Fibroblast of the aortic adventitia (primary cell): ENCODE measurements around the gene MRPL23. TPM values are rescaled to one million over a fixed set of nuclear protein-coding genes. Genes with fewer than 3 reads are reported as not detected.

Experiments
- DNase-seq: peaks from one replicate; pipeline ENCODE4 v3.0.0-alpha.2; 2010; ENCODE audit warnings: low read depth
- H3K4me3 ChIP-seq: 2 replicates; pipeline ENCODE4 v1.5.1; 2011; ENCODE audit warnings: low read depth, mild to moderate bottlenecking, control low read depth, low read length, moderate library complexity
- total RNA-seq: library from RNA; depleted of rRNA; stranded (reverse); fragments of >200 nt; gene quantifications from 2 replicates; pipeline ENCODE4 v1.2.3, GENCODE V29; 2012; ENCODE audit warnings: low replicate concordance
- TF ChIP-seq, protein P1 (sequence below): IDR thresholded peaks from 2 replicates; pipeline ENCODE4 v1.5.1; 2011; ENCODE audit warnings: mild to moderate bottlenecking, low read length, control low read depth, inconsistent platforms; ENCODE audit not compliant: insufficient read depth

The MRPL23 gene
- total RNA-seq, 1 donor: 84.3 TPM

DNA sequence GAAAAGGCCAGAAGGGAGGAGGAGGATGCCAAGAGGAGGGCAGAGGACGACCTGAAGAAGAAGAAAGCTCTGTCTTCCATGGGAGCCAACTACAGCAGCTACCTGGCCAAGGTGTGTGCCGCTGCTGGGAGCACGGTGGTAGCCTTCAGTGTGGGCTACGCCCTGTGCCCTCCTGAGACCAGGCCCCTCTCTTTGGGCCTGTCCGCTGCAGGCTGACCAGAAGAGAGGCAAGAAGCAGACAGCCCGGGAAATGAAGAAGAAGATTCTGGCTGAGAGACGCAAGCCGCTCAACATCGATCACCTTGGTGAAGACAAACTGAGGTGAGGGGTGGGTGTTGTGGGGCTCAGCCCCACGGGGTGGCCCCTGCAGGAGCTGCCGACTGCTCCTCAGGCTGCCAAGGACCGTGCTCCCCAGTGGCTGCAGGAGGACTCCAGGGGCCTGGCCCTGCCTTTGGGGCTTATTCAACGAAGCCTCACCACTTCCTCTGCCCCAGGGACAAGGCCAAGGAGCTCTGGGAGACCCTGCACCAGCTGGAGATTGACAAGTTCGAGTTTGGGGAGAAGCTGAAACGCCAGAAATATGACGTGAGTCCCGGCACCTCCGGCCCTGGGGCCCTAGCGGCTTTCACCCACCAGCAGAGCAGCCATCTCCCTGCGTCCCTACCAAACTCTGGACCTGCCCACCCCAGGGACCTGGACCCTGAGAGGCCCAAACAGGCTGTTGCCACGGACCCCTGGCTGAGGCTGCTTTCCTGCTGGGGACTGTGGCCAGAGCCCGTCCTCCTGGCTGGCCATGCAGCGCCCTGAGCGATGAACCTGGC lies 12.6 kb upstream of the MRPL23 start:
- TF ChIP-seq, protein P1, sequence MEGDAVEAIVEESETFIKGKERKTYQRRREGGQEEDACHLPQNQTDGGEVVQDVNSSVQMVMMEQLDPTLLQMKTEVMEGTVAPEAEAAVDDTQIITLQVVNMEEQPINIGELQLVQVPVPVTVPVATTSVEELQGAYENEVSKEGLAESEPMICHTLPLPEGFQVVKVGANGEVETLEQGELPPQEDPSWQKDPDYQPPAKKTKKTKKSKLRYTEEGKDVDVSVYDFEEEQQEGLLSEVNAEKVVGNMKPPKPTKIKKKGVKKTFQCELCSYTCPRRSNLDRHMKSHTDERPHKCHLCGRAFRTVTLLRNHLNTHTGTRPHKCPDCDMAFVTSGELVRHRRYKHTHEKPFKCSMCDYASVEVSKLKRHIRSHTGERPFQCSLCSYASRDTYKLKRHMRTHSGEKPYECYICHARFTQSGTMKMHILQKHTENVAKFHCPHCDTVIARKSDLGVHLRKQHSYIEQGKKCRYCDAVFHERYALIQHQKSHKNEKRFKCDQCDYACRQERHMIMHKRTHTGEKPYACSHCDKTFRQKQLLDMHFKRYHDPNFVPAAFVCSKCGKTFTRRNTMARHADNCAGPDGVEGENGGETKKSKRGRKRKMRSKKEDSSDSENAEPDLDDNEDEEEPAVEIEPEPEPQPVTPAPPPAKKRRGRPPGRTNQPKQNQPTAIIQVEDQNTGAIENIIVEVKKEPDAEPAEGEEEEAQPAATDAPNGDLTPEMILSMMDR: no peak
- no peak overlapping the region for H3K4me3 ChIP-seq
- DNase-seq: no peak

DNA sequence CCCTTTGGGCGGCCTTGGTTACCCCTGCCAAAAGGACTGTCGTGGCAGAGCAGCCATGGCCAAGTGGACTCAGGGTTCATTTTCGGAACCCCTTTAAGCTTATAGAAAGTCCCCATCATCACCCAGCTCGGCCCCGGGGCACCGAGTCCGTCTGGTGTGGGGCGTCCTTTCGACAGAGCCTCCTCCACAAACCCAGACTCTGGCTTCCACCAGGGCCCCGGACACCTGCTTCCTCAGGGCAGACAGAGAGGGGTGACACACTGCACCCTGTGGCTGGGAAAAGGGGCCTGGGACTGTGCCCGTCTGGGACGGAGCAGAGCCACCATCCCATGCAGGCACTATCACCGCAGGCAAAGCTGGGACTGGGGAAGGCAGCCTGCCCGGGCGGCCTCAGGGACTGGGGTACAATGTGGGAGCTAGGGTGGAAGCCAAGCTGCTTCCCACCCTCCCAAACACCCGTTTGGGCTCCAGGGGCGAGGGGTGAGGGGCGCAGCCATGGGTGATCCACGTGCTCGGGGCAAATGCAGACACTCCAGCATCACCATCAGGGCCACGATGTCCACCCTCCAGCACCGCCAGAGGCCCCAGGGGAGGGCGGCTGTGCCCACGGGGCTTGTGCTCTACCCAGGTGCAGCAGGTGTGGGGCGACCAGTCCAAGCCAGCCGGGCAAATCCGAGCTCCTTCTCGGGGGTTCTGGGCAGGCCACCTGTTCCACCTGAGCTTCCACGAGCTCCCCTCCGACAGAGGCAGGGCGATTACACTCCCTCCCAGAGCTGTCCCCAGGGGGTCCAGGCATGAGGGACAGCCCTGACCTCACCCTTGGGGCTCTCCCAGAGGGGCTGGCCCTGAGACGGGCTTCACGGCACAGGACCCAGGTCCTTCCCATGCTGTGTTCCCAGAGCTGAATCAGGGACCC lies 11.7 kb upstream of the MRPL23 start:
- DNase-seq: no peak
- TF ChIP-seq, protein P1: no peak
- no peak overlapping the region for H3K4me3 ChIP-seq

DNA sequence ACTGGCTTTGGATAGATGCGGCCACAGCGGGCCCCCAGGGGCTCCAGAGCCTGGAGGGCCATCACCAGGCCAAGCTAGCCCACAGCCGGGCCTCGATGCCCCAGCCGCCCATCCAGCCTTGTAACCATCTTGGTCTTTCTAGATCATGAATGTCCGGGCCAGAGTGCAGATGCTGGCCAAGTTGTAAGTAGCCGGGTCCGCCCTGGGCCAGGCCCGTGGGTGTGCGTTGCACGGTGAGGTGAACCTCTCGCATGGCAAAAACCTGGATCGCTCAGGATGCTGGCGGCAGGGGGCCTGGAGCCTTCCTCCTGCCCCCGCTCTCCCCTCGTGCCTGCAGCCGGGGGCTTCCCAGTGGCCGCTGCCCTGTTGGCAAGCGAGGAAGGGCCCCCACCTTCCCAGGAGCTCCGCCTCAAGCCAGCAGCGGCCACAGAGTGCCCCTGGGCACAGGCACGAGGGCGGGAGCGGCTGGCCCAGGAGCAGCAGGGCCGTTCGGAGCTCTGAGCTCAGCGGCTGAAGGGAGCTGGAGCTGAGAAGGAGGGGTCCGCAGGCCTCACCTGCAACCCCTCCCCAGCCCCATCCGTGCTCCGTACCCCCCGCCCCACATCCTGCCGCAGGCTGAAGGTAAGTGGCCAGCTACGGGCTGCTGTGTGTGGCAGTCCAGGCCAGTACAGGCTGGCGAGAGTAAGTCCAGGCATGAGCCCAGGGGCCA lies 10.9 kb upstream of the MRPL23 start:
- no peak for DNase-seq
- no peak overlapping the region for H3K4me3 ChIP-seq
- TF ChIP-seq, protein P1: no peak

DNA sequence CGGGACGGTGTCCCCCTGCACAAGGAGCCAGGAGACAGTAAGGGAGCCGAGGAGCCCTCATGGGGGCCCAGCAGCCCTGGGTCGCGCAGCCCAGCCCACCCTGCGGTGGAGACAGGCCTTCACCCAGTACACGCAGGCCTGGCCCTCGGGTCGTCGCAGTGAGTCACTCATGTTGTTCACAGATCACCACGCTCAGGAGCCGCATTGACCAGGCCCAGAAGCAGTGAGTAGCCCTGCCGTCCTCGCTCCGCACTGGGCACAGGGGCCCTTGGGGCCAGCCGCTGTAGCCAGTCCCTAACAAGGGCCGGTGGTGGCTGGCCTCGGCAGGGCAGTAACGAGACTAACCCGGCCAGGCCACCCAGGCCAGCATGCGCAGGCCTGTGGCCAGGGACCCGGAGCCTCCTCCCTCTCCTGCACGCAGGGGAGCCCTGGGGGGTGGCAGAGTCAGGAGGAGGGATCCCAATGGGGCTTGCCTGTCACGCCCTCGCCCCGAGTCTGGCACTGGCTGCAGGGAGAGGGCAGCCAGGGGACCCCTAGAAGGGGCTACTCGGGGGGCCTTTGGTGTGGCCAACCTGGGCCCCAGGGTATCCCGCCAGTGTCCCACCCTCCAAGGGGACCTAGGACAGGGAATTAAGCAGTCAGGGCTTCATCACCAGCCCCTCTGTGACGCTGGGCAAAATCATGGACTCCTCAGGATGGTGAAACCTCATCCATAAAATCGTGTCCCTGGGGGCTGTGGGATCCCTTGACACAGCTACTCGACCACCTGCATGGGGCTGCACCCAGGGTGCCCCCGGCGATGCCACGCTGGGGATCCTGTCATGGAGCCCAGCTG lies 10.1 kb upstream of the MRPL23 start:
- TF ChIP-seq, protein P1: no peak
- no peak overlapping the region for H3K4me3 ChIP-seq
- DNase-seq: no peak

DNA sequence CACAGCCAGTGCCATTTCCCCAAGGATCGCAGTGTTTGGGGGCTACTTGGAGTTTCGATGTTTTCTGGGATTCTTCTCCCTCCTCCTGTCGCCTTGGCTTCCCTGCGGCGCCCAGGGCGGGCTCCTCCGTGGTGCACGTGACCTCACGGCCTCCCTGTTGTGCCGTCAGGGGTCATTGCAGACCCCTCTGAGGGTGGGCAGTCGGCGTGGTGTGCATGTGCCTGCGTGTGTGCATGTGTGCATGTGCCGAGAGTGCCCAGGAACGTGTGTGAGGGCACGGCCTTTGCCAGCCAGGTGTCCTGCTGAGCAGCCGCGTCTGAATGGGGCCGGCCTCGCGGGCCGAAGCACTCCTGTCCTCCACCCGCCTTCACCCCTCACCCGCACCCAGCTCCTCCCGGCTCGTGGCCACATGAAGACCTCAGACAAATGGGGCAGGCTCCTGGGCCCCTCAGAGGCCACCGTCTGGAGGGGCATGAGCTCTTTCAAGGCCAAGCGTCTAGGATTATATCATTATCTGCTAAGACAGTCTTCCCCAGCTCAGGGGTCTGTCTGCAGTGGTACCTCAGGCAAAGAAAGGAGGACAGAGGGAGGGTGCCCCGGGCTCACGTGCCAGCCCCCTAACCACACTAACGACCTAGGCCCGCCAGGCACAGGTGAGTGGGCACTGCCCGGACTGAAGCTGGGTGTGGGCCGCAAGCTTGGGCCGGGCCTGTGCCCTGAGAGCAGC lies 9.4 kb upstream of the MRPL23 start:
- TF ChIP-seq, protein P1: no peak
- no peak overlapping the region for H3K4me3 ChIP-seq
- DNase-seq: no peak
